ENCODE data around the gene MBD6.

The MBD6 gene

GRCh38 chr12:57522887-57523705 lies 472 bp downstream of the MBD6 start:
- peak; percentile 56 for DNase-seq (ENCODE audit: extremely low spot score)
- TF ChIP-seq HDGF (IDR thresholded peaks at IDR 0.05; ENCODE audit: borderline replicate concordance) (no peak), FOXK2 (IDR thresholded peaks at IDR 0.05) (no peak), BHLHE40 (IDR thresholded peaks at IDR 0.05; ENCODE audit: borderline replicate concordance) (no peak), SP1 (IDR thresholded peaks at IDR 0.05) (no peak), TARDBP (IDR thresholded peaks at IDR 0.05) (no peak), ZNF384 (IDR thresholded peaks at IDR 0.05) (no peak), CTBP1 (IDR thresholded peaks at IDR 0.05; ENCODE audit: borderline replicate concordance) (no peak), ELF4 (IDR thresholded peaks at IDR 0.05) (no peak), FOXM1 (IDR thresholded peaks at IDR 0.05; ENCODE audit: borderline replicate concordance) (no peak), ARNT (IDR thresholded peaks at IDR 0.05) (no peak), L3MBTL2 (conservative IDR thresholded peaks at IDR 0.05) (no peak), FOXA1 (IDR thresholded peaks at IDR 0.05) (no peak), LEF1 (IDR thresholded peaks at IDR 0.05; ENCODE audit: borderline replicate concordance) (no peak), NFRKB (IDR thresholded peaks at IDR 0.05) (no peak), SUZ12 (IDR thresholded peaks at IDR 0.05) (no peak)
- TF ChIP-seq, protein P1, sequence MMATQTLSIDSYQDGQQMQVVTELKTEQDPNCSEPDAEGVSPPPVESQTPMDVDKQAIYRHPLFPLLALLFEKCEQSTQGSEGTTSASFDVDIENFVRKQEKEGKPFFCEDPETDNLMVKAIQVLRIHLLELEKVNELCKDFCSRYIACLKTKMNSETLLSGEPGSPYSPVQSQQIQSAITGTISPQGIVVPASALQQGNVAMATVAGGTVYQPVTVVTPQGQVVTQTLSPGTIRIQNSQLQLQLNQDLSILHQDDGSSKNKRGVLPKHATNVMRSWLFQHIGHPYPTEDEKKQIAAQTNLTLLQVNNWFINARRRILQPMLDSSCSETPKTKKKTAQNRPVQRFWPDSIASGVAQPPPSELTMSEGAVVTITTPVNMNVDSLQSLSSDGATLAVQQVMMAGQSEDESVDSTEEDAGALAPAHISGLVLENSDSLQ (IDR thresholded peaks at IDR 0.05) = no peak
- ChIA-PET POLR2A (interaction anchor here (0.8 to 1.9 kb wide), 4 partner anchors 9 to 64 kb away, joined by 3 to 12 read pairs (median 4); no protein-coding TSS in a partner anchor), CTCF (no interaction called here)

DNA sequence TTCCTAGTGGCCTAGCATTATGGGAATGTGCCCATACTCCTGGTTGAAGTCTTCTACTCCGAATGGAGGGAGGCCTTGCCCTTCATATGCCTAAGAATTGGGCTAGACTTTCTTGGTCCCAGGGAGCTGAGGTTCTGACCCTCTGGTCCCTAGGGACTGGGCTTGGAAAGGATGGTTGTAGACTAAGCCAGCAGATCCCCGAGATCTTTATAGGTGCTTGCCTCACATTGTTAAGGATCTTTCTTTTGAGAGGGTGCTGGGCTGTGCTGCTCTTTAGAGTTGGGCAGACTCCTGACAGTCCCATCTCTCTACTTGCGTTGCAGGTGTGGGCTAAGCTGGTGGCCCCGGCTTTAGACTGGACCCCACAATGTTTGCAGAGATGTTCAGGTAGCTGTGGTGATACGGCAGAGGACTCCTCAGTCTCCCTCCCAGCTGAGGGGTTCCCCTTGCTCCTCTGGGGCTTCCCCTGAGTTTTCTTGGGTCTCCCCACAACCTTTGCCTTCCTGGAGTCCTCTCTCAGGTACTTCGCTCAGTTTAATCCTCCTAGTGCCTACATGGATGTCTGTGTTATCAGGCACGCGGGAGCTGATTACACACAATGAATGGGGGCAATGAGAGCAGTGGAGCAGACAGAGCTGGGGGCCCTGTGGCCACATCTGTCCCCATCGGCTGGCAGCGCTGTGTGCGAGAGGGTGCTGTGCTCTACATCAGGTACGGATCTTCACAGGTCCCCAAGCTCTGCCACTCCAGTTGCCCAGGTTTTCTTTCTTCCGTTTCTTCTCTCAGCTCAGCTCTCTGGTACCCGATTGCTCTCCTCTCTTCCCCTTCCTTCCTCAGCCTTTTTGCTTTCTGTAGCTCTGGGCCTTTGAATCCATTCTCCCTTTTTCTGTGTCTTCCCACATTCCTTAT lies 1.3 kb downstream of the MBD6 start:
- TF ChIP-seq SUZ12 (IDR thresholded peaks at IDR 0.05) = no peak
- TF ChIP-seq FOXM1 (IDR thresholded peaks at IDR 0.05; ENCODE audit: borderline replicate concordance) = no peak
- no peak for TF ChIP-seq FOXK2 (IDR thresholded peaks at IDR 0.05)
- TF ChIP-seq ZNF384 (IDR thresholded peaks at IDR 0.05) = no peak
- TF ChIP-seq SP1 (IDR thresholded peaks at IDR 0.05) = no peak
- TF ChIP-seq NFRKB (IDR thresholded peaks at IDR 0.05) = no peak
- TF ChIP-seq ELF4 (IDR thresholded peaks at IDR 0.05) = no peak
- TF ChIP-seq HDGF (IDR thresholded peaks at IDR 0.05; ENCODE audit: borderline replicate concordance) = no peak
- TF ChIP-seq L3MBTL2 (conservative IDR thresholded peaks at IDR 0.05) = no peak
- TF ChIP-seq ARNT (IDR thresholded peaks at IDR 0.05) = no peak
- no peak for TF ChIP-seq FOXA1 (IDR thresholded peaks at IDR 0.05)
- no peak for TF ChIP-seq TARDBP (IDR thresholded peaks at IDR 0.05)
- no peak for TF ChIP-seq LEF1 (IDR thresholded peaks at IDR 0.05; ENCODE audit: borderline replicate concordance)
- no peak for TF ChIP-seq BHLHE40 (IDR thresholded peaks at IDR 0.05; ENCODE audit: borderline replicate concordance)
- CTCF ChIA-PET = interaction anchor here (1.4 kb wide), 1 partner anchor 59 kb away, joined by 4 read pairs; no protein-coding TSS in a partner anchor
- POLR2A ChIA-PET = interaction anchor here (0.8 to 1.9 kb wide), 7 partner anchors 9 to 65 kb away, joined by 3 to 12 read pairs (median 4); no protein-coding TSS in a partner anchor
- DNase-seq (ENCODE audit: extremely low spot score) = no peak

DNA sequence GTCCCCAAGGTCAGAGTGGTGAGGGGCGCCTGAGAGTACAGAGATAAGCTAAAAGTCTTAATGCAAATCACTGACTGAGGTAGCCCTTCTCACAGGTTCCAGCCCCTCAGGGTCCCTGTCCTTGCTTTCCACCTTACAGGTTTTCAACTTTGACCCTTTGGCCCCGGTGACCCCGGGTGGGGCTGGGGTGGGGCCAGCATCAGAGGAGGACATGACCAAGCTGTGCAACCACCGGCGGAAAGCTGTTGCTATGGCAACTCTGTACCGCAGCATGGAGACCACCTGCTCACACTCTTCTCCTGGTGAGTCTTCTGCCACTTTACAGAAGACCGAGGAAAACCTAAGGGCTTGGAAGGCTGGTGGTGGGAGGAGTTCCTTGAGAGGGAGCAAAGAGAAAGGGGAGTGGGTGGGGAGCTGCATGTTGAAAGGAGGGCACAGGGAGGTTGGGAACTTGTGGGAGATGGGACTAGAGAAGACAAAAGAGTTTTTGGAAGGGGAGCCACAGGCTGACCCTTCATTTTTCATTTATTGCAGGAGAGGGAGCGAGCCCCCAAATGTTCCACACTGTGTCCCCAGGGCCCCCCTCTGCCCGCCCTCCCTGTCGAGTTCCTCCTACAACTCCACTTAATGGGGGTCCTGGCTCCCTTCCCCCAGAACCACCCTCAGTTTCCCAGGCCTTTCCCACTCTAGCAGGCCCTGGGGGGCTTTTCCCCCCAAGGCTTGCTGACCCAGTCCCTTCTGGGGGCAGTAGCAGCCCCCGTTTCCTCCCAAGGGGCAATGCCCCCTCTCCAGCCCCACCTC lies 2.4 kb downstream of the MBD6 start:
- TF ChIP-seq ARNT (IDR thresholded peaks at IDR 0.05) (no peak), LEF1 (IDR thresholded peaks at IDR 0.05; ENCODE audit: borderline replicate concordance) (no peak), L3MBTL2 (conservative IDR thresholded peaks at IDR 0.05) (no peak), HDGF (IDR thresholded peaks at IDR 0.05; ENCODE audit: borderline replicate concordance) (no peak), ELF4 (IDR thresholded peaks at IDR 0.05) (no peak), BHLHE40 (IDR thresholded peaks at IDR 0.05; ENCODE audit: borderline replicate concordance) (no peak), TARDBP (IDR thresholded peaks at IDR 0.05) (no peak), SP1 (IDR thresholded peaks at IDR 0.05) (no peak), FOXK2 (IDR thresholded peaks at IDR 0.05) (no peak), ZNF384 (IDR thresholded peaks at IDR 0.05) (no peak), FOXM1 (IDR thresholded peaks at IDR 0.05; ENCODE audit: borderline replicate concordance) (no peak), FOXA1 (IDR thresholded peaks at IDR 0.05) (no peak), CTBP1 (IDR thresholded peaks at IDR 0.05; ENCODE audit: borderline replicate concordance) (no peak), SUZ12 (IDR thresholded peaks at IDR 0.05) (no peak), NFRKB (IDR thresholded peaks at IDR 0.05) (no peak)
- TF ChIP-seq, protein P1 (IDR thresholded peaks at IDR 0.05) = no peak
- CTCF ChIA-PET = interaction anchor here (1.4 kb wide), 1 partner anchor 58 kb away, joined by 4 read pairs; no protein-coding TSS in a partner anchor

DNA sequence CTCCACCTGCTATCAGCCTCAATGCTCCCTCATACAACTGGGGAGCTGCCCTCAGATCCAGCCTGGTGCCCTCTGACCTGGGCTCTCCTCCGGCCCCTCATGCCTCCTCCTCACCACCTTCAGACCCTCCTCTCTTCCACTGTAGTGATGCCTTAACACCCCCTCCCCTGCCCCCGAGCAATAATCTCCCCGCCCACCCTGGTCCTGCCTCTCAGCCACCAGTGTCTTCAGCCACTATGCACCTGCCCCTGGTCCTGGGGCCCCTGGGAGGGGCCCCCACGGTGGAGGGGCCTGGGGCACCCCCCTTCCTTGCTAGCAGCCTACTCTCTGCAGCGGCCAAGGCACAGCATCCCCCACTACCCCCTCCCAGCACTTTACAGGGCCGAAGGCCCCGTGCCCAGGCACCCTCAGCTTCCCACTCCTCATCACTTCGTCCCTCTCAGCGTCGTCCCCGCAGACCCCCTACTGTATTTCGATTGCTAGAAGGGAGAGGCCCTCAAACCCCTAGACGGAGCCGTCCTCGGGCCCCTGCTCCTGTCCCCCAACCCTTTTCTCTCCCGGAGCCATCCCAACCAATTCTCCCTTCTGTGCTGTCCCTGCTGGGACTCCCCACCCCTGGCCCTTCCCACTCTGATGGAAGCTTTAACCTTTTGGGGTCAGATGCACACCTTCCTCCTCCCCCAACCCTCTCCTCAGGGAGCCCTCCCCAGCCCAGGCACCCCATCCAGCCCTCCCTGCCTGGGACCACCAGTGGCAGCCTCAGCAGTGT lies 3.2 kb downstream of the MBD6 start:
- no peak for TF ChIP-seq ELF4 (IDR thresholded peaks at IDR 0.05)
- no peak for TF ChIP-seq FOXK2 (IDR thresholded peaks at IDR 0.05)
- no peak for TF ChIP-seq FOXM1 (IDR thresholded peaks at IDR 0.05; ENCODE audit: borderline replicate concordance)
- TF ChIP-seq CTBP1 (IDR thresholded peaks at IDR 0.05; ENCODE audit: borderline replicate concordance) = no peak
- no peak for TF ChIP-seq HDGF (IDR thresholded peaks at IDR 0.05; ENCODE audit: borderline replicate concordance)
- TF ChIP-seq ZNF384 (IDR thresholded peaks at IDR 0.05) = no peak
- TF ChIP-seq BHLHE40 (IDR thresholded peaks at IDR 0.05; ENCODE audit: borderline replicate concordance) = no peak

More for the DNA sequence above, 2.4 kb downstream of the MBD6 start:
- POLR2A ChIA-PET = interaction anchor here (0.6 to 1.9 kb wide), 6 partner anchors 9 to 70 kb away, joined by 3 to 12 read pairs (median 3); partner anchors contain the start of gene INHBE
- no peak for DNase-seq (ENCODE audit: extremely low spot score)

More for the DNA sequence above, 3.2 kb downstream of the MBD6 start:
- CTCF ChIA-PET = no interaction called here
- POLR2A ChIA-PET = interaction anchor here (0.6 to 1.1 kb wide), 2 partner anchors 10 to 70 kb away, joined by 3 read pairs; partner anchors contain the start of gene INHBE
- DNase-seq (ENCODE audit: extremely low spot score) = no peak

Measured in HEK293T (cell line).